ENCODE data around the gene NUDT5.
A peak's percentile ranks its signal among the peaks of the same experiment; 100 is the strongest.
"Not testable (repeated sequence)": the region's sequence is repeated elsewhere in the genome, so short reads cannot be mapped to it uniquely, and the experiment has no call there.

NUDT5 gene
- total RNA-seq = 24.1 to 90.7 reads per million in 2 donors

DNA sequence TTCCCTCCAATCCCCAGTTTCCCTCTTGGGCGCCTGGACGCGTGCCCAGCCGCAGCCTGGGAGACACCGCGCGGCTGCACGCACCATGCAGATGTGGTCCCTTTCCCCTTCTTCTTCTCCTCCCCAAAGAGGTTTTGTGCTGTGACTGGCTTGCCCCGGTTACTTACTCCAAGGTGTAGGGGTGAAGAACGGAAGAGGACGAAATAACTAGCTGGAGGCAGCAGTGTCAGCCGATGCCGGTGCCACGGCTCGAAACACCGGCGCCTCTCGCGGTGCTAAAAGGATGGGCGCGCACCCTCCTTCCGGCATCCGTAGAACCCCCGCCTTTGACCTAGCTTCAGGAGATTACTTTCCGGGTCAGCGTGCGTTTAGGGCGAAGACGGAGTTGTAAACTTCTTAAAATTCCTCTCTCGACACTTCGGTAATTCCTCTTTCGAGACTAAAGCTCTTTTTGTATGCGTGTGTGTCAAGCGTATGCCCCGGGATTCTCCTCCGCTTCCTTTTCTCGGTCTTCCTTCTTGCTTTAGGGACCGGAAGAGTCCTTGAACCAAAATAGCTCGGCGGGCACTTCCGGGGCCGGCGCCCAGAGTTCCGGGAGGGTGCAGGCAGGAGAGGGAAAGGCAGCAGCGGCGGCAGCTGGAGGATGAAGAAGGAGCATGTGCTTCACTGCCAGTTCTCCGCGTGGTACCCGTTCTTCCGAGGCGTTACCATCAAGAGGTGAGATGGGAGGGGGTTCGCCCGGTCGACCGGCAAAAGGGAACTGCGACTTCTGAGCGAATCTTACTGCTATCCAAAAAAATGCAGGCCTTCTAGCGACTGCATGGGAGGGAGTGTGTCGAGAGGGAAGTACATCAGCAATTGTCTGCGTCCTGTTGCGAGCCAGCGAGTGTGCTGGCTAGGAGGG, at the start of gene NUDT5, which contains the start of gene CDC123:
NUDT5 (minus strand) TSS at position 289 of the 904 bp plus-strand sequence. CDS start 9,600 bp downstream, outside the sequence.
CDC123 (plus strand) TSS at position 586 of the 904 bp plus-strand sequence; CDS start at position 644, 58 bp downstream.
- DNase-seq = peak; percentile 74

DNA sequence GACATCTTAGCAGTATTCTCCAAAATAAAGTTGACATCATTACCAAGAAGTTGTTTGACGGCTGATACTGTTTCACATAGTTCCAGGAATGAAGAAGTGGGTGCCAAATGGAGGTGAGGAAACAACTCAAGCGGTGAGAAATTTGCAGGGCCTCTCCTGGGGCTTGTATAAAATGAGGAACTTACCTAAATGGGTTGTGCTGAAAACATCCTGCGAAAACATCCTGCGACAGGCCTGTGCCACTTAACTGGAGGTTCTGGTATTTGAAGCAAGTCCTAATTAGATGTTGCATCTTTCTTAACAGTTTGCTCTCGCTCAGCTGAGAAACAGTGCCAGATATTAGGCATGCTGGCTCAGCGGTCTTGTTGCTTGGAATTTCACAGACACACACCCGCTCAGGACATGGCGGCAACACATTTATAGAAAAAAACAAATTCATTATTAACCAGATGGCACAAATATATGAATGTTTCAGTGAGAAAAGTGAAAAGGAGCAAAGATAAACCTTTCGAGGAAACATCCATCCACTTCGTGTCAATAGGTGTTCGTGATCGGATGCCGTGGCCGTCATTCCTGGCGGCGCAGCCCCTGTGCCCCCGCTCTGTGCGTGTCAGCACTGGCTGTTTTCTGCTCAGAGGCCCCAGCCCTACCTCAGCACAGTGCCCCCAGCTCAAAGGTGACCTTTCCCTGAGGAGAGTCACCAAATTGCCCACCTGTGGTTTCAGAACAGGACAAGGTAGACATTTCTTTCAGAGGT, 48.4 kb upstream of the NUDT5 start:
- no peak for DNase-seq

DNA sequence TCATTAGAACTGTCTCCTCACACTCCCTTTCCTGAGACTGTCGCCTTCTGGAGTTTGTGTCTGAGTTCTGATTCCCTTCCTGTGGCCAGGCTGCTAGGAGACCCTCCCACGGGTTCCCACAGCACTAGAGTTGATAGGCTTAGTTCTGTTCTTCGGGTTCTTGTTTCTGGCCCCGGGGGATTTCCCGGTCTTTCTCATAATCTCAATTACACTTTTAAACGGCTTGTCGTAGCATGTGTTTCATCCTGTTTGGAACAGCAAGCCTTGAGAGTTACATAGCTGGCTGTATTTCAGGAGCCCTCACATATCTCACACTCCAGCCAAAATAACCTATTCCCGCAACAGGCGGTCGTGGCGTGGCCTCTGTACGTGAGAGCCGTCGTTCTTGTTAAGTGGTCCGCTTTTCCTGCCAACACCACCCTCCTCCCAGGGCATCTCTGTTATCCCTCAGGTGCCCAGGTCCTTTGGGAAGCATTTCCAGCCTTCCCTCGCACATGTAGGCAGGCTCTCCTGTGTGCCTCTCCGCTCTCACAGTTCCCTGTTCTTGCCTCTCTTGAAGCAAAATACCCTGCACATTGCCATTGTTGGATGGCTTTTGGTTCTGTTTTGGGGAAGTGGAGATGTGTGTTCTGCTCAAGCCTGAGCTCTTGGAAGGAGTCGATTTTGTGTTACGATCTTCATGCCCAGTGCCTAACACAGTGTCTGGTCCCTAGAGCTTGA, 46.3 kb upstream of the NUDT5 start:
- DNase-seq = no peak

DNA sequence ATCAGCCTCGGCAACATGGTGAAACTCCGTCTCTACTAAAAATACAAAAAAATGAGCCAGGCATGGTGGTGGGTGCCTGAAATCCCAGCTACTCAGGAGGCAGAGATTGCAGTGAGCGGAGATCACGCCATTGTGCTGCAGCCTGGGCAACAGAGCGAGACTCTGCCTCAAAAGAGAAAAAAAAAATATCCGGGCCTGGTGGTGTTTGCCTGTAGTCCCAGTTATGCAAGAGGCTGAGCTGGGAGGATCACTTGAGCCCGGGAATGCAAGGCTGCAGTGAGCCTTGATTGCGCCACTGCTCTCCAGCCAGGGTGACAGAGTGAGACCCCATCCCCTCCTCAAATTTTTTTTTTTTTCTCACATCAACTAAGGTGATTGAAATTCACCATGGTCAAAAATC, 43.1 kb upstream of the NUDT5 start:
- no peak for DNase-seq

DNA sequence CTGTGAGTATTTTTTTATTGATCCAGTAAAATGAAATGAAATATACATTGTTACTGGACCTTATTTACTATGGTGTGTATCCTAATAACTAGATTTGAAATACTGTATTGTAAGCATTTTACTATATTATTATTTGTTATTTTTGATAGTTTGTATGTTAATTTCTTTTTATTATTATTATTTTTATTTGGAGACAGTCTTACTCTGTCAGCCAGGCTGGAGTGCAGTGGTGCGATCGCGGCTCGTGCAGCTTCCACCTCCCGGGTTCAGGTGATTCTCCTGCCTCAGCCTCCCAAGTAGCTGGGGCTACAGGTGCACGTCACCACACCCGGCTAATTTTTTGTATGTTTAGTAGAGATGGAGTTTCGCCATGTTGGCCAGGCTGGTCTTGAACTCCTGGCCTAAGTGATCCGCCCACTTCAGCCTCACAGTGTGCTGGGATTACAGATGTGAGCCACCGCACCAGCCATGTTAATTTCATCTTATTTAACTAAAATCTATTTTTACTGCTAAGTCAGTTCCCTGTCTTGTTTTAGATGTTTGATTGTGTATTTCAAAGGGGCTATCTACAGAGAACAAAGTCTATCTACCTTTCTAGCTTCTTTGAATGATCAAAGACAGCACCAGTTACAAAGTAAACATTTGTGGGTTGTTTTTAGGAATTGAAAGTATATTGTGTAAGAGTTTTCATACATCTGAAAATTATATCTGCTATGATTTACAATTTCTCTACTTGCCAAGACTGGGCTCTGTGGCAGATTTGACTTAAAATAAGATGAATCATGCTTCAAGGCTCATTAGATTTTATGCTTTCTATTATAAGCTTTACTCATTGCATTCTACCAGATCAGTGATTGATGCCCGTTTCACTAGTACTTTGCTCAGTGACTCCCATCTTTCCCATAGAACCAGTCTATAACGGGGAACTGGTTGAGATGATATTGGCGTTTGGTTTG, 41.9 kb upstream of the NUDT5 start:
- DNase-seq = no peak

DNA sequence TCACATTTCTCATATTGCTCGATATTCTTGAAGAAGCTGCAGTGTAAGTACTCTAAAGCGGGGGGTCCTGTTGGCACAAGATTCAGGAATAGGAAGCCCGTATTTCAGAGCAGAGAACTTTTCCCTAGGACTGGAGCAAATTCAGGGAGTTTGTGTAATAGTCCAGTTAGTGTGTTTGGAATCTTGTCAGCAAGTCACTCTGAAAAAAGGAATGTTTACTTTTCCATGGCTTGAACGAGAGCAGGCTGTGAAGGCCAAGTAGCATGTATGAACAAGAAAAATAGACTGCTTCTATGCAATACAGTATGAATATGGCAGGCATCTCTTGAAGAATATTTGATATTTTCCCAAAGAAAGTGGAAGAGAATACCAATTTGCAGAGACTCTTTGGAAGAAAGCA, 40.1 kb upstream of the NUDT5 start:
- no peak for DNase-seq

DNA sequence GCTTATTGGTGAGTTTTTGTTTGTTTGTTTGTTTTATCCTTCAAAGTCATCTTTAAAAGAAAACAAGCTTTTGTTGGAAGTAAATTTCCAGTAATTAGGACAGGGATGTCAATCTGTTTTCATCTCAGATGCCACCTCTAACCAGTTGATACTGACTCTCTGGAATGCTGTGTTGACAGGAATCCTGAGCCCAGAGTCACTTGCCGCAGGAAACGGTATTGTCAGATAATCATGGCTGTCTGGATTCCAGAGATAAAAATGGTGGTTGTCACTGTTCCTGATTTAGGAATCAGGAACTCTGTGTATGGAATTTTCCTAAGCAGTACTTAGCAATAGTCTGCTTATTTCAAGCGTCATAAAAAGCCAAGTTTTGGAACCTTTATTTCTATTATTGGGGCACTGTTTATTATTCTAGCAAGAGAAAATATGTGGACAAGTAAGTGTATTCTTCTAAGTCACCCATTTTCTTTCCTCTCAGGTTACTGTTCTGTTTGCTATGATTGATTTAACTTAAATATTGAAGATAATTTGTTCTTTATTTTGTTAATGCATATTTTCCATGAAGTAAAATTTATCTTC, 39.5 kb upstream of the NUDT5 start:
- no peak for DNase-seq

DNA sequence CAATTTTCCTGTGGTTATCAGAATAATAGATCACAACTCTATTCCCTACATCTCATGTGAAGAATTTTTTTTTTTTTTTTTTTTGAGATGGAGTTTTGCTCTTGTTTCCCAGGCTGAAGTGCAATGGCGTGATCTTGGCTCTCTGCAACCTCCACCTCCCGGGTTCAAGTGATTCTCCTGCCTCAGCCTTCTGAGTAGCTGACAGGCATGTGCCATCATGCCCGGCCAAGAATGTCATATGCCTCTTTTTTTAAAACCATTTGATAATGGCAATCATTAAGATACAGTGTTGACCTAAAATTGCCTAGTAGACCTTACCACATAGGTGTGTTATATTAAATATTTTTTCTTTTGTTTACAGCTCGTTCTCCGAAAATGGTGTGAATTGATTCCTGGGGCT, 39.0 kb upstream of the NUDT5 start:
- DNase-seq = not testable (repeated sequence)

DNA sequence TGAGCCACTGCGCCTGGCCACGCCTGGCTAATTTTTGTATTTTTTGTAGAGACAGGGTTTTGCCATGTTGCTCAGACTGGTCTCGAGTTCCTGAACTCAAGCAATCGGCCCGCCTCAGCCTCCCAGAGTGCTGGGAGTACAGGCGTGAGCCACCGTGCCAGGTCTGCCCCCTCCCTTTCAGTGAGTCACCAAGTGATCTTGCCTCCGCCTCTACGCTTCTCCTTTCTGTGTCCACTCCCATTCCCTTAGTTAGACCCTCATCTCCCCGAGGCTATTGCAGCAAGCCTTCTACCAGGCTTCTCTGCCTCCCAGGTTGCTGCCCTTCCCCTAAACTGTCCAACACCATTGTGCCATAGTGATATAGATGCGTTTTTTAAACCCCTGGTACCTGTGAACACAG, 33.2 kb upstream of the NUDT5 start:
- no peak for DNase-seq

DNA sequence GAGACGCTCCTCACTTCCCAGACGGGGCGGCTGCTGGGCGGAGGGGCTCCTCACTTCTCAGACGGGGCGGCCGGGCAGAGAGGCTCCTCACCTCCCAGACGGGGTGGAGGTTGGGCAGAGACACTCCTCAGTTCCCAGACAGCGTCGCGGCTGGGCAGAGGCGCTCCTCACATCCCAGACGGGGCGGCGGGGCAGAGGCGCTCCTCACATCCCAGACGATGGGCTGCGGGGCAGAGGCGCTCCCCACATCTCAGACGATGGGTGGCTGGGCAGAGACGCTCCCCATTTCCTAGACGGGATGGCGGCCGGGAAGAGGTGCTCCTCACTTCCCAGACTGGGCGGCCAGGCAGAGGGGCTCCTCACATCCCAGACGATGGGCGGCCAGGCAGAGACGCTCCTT, 30.7 kb upstream of the NUDT5 start:
- not testable (repeated sequence) for DNase-seq

DNA sequence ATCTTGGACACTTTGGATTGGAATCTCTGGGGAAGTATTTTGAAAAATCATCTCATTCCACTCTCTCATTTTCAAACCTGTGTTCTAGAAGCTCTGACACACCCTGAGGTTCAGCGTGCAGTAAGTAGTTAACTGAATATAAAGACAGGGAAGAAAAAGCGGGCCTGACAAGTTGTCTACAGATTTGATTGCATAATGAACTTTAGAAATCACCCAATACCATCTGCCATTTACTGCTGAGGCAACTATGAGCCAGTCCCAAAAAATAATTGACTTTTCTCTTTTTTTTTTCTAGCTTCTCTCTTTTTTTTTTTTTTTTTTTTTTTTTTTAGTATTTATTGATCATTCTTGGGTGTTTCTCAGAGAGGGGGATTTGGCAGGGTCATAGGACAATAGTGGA, 29.8 kb upstream of the NUDT5 start:
- no peak for DNase-seq

DNA sequence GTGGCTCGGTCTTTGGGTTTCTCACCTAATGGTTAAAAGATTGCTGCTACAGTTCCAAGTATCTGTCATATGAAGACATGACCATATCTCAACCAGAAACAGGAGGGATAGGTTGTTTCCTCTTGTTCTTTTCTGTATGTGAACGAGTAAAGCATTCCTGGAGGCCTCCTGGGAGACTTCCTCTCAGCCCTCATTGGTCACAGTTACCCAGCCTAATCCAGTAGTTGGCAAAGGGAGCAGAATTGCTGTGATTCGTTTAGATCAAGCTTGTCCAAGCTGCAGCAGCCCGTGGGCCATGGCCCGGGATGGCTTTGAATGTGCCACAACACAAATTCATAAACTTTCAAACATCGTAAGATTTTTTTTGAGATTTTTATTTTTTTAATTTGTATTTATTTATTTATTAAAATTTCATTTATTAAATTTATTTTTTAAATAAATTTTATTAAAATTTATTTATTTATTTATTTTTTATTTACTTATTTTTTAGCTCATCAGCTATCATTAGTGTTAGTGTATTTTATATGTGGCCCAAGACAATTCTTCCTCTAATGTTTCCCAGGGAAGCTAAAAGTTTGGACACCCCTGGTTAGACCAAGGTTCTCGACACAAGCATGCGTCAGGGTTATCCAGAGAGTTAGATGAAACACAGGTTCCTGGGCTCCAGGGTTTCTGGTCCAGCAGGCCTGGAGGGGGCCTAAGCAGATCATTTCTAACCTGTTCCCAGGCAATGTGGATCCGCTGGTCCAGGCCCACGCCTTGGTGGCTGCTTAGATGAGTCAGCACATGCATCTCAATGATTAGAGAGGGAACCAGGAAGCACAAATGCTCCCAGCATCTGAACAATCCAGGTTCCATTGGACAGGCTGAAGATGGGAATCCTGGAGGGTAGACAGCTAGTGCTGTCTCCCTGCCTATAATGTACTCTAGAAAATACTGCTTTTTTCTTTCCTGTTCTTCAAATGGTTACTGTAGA, 25.9 kb upstream of the NUDT5 start:
- no peak for DNase-seq

DNA sequence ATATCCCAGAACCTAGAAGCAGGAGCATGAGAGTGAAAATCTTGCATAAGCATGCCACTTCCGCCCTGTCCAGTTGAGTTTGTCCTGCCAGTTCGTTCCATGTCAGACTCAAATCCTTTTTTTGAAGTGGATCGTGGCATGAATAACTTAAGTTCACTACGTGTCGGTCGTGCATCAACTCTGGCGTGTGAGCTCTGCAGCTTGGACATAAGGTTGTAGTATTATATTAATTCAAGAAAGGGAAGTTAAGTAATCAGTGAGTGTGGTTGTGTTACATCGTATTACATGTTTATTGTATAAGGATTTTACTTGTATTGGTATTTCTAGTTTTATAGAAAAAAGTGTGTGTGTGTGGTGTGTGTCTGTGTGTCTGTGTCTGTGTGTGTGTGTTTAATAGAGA, 23.3 kb upstream of the NUDT5 start:
- DNase-seq = no peak

DNA sequence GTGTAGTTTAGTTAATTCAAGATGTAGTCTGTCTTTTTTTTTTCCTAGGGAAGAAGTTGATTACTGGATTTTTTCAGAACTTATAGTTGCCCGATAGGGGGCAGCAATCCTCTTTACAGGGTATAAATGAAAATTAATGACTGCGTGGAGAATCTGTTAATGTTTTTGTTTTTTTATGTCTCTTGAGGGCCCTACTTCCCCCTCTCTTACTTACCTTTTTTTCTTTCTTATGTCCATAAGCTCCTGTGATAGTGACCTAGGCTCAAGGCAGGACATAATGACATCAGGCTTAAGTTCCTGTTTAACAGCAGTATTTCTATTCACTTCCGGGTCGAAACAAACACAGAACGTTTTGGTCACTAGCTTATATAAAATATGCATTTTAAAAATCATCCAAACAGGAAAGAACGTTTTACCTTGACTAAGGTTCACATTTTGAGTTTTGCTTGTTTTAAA, 19.1 kb upstream of the NUDT5 start:
- peak; percentile 37 for DNase-seq

DNA sequence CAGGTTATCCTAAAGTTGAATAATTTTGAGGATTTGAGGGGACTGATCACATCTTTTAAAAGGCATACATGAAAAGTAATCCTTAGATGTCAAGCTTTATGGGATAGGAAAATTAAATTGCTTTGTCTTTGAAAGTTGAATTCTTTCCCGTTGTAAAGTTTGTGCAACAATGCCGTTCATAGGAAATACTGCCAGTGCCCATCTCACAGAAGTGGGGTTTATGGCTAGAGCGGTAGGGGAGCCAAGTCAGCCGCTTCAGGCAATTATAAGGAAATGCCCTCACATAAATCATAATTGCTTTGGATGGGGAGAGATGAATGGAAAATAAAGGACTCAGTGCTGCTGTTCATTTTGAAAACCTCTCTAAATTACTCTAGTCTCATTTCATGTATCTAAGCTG, 18.4 kb upstream of the NUDT5 start:
- DNase-seq = no peak

DNA sequence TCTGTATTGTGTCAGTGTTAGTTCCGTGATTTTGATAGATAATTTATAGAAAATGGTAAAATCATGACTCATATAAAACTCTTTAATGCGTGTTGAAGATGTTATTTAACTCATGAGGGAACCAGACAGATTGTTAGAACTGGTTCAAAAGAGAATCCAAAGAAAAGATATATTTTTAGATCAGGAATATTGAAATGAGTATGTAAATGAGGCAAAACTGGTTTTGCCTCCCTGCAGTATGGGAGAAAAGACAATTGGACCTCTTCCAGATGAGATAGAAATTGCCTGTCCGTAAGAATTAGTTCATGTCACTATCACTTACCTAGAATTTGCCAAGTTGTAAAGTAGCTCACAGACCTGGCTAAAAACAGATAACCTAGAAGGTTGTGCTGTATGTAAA, 17.9 kb upstream of the NUDT5 start:
- no peak for DNase-seq

DNA sequence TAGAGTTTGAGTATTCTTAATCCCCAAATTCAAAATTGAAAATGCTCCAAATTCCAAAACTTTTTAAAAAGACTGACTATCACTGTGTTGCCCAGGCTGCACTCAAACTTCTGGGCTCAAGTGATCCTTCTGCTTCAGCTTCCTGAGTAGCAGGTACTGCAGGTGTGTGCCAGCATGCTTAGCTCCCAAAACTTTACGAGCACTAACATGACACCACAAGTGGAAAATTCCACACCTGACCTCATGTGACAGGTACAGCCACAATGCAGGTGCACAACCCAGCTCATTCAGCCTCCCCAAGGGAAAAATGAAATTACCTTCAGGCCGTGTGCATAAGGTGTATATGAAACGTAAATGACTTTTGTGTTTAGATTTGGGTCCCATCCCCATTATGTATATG, 16.8 kb upstream of the NUDT5 start:
- DNase-seq = no peak

DNA sequence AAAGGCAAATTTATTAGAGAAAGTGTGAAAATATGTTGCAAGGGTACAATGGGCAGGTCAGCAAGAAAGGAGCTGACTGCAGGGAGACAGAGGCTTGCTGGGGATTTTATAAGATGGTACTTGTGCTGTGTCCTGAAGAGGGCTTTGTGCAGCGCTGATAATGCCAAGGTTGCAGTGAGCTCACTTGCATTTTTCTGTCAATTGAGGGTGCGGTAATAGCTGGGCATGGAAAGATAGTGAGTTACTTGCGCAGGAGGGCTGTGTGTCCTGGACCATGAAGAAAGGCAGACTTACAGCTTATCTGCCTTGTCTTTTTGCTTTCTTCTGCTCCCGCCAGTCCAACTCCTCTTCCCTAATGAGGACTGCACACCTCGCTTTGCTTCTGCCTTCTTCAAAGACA, 12.8 kb upstream of the NUDT5 start:
- DNase-seq = no peak

DNA sequence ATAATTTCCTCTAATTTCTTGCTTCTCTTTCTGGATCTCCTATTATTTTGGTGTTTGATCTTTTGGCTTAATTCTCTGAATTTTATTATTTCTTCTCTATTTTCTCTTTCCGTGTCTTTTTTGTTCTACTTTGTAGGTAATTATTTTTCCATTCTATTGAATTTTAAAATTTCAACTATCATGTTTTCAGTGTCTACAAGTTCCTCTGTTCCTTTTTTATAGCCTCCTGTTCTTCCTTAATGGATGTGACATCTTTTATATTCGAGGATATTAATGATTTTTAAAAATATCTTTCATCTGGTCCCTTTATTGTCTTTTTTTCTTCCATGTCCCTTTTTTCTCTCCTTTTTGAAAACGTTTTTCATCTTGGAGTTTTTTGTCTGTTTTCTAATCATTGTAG, 11.4 kb upstream of the NUDT5 start:
- no peak for DNase-seq

DNA sequence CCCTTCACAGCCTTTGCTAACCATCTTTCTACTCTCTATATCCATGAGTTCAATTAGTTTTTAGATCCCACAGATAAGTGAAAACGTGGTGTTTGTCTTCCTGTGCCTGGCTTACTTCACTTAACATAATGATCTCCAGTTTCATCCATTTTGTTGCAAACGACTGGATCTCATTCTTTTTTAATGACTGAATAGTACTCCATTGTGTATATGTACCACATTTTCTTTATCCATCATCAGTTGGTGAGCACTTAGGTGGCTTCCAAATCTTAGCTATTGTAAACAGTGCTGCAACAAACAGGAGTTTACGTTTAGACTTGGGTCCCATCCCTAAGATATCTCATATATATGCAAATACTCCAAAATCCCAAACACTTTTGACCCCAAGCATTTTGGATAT, 9.4 kb upstream of the NUDT5 start:
- DNase-seq = no peak

All from T-helper 9 cell (primary cell).